Stimulated activated CD4-positive, alpha-beta T cell treated with anti-CD3 and anti-CD28 coated beads, Interleukin-1b, Interleukin-23, amount 100 ng/mL, for 48 hours (primary cell): ENCODE measurements around the gene ANKS1B.
"Not testable (repeated sequence)": the region's sequence is repeated elsewhere in the genome, so short reads cannot be mapped to it uniquely, and the experiment has no call there.

Experiments
- DNase-seq: peaks from one replicate; pipeline ENCODE4 v3.0.0-alpha.2; 2020

Gene ANKS1B

DNA sequence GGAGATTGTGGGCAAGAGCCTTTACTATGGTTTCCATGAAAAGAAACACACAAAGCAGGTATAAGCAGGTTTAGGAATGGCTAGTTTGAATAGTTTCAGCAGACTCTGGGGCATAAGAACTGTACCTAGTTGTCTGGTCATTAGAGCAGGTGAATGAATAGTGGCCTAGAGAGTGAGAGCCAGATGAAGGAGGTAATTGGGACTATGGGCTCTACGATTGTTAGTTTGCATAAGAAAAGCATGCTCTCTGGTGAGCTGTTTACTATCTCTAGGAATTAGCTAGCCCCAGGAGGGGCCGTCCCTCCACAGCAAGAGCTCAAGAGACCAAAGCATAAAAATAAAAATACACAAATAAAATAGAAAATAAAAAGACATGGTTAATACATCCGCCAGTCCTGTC lies 734.6 kb downstream of the ANKS1B start:
- DNase-seq, result no peak

DNA sequence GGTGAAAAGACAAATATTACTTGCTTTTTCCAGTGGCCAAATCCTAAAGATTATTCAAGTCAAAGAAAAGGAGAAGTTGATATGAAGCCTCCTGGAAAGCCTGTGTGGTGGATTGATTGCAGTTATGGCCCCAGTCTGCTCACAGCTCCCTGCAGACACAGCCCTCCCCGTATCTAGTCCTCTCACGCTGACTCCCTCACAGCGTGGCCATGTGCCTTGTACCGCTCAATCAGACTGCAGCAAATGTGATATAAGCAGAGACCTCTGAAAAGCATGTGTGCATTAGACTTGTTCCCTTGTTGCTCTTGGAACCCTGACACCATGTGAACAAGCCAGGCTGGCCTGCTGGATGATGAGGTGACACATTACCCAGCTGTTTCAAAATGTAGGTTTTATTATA lies 735.2 kb downstream of the ANKS1B start:
- no peak for DNase-seq

DNA sequence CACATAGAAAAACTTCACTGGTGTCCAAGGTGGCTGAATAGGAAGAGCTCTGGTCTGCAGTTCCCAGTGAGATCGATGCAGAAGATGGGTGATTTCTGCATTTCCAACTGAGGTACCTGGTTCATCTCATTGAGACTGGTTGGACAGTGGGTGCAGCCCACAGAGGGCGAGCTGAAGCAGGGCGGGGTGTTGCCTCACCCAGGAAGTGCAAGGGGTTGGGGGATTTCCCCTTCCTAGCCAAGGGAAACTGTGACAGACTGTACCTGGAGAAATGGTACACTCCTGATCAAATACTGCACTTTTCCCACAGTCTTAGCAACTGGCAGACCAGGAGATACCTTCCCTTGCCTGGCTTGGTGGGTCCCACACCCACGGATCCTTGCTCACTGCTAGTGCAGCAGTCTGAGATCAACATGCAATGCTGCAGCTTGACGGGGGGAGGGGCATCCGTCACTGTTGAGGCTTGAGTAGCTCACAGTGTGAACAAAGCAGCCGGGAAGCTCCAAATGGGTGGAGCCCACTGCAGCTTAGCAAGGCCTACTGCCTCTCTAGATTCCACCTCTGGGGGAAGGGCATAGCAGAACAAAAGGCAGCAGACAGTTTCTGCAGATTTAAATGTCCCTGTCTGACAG lies 746.7 kb downstream of the ANKS1B start:
- not testable (repeated sequence) for DNase-seq

DNA sequence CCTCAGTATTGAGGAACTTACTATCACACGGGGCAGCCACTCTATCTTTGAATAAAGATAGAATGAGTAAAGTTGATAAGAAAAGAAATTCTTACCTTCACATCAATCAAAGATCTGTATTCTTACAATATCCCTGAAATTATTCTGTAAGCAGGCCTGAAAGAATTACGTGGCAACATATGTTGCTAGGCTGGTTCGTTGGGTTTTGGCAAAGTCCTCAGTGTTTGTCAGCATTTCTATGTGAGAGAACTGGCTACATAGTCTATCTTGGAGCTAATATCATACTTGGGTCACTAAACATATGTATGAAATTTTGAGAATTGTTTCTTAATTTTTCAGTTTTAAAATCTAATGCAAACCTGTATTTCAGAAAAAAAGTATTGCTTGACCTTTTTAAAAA lies 749.4 kb downstream of the ANKS1B start:
- DNase-seq, result no peak

DNA sequence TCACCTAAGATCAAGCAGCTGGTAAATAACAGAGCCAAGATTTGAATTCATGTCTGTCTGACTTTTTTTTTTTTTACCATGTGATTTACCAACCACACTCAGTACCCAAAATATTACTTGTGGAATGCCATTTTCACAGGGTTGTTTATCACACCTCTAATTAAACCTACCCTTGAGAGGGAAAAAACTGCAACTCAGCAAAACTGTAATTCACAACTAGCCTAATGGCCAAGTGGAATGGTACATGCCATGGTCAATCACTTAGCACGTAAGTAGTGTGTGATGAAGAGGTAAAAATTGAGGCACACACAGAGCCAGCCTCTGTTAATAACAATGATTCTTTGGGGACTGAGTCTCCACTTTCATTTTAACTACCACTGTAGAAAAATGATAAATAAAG lies 750.0 kb downstream of the ANKS1B start:
- DNase-seq, result no peak

DNA sequence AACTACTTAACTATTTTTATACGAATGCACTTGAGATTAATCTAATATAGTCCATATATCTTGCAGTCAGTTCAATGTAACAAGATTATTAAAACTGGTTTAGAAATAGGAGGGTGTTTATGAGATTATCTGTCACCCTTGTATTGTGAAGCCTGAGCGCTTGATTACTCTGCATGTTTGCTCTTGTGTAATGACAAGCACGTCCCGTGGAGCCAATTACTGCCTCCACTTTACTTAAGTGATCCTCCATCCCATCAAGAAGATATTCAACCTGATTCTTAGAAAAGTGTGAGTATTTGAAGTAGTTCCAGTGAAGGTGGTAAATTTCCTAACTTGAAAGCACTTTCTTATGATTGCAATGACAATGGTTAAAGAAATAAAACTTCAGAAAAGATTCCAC lies 752.4 kb downstream of the ANKS1B start:
- no peak for DNase-seq

DNA sequence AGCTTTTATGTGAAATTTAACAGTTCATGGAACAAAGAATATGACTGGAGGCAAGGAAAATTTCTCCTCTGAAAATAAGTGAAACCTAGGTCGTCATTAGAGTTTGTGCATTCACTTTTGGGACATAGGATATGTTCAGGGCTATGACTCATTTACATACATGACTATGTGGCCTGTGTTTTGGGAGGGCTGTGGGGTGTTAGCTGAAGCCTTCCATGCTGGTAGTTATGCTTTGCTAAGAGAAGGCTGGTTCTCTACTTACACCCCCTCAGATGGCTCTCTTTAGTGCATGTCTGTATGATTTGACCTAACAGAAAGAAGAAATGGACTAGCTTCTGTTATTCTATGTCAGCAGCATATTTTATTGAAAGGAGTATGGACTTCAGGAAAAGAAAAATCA lies 753.7 kb downstream of the ANKS1B start:
- DNase-seq, result no peak

DNA sequence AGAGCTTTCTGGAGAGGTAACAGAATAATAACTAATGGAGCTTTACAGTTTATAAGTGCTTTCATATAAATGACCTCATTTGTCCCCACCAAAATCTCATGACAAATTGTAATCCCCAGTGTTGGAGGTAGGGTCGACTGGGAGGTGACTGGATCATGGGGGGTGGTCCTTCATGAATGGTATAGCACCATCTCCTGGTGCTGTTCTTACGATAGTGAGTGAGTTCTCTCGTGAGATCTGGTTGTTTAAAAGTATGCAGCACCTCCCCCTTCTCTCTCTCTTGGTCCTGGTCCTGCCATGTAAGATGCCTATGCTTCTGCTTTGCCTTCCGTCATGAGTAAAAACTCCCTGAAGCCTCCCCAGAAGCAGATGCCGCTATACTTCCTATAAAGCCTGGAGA lies 760.5 kb downstream of the ANKS1B start:
- no peak for DNase-seq

DNA sequence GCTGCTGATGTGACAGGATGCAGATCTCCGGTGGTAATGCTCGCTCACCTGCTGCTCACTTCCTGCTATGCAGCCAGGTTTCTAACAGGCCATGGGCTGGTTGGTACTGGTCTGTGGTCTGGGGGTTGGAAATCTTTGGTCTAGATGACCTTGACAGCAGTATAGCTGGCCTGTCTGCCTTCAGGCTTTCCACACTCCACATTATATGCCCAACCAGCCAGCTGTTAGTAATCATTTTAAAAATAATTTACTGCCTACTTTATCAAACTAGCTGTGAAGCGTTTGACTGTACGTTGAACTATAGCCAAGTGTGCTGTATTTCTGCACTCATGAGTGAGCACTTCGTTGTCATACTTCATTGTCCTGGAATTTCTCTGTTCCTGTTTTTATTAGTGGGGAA lies 761.2 kb downstream of the ANKS1B start:
- no peak for DNase-seq

DNA sequence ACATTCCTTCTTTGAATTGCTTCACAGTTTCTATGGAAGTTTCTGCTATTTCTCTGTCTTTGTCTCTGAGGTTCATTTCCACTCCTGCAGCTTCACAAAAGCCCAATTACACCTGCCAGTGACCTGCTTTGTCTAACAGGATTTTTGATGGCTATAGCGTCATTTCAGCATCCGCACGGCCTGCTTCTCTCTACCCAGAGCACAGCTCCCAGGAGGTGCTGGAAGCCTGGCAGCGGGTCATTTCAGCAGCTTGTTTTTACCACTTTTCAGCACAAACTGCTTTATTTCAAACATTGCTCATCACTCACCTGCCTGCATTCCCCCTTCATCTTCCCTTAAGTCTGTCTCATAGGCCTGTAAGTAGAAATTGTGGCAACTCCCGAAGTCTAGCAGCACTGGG lies 771.7 kb downstream of the ANKS1B start:
- no peak for DNase-seq

DNA sequence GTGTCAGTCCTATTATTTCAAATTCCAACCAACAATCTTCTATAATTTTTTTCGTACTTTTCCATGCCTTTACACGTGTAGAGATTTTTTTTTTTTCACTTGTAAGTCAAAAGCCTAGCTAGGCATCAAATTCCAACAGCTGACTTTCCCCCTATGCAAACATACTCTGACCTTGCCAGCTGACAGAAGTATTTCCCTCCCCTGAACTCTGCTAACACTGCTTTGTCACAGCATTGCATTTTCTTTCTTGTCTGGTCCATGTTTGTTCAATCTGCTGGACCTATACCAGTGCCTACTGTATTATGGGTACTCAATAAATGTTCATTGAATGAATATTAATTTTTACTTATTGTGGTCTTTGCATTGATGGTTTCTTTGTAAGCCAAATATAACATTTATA lies 772.5 kb downstream of the ANKS1B start:
- DNase-seq, result no peak

DNA sequence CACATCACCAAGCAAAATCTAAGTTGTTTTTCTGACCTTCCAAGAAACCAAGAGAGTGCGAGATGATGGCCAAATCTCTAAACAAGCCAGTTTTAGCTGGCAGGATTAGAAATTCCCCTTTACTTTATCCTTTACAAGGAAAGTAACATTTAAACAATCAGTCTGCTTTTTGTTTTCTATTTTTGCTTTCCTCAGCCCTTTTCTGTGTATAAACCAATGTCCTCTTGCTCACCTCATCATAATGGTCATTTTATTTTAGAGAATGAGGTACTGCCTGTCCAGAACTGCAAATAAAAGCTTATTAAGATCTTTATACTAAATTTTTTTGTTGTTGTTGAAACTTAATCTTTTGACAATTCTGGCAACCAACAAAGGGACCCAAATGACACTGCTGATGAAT lies 779.6 kb downstream of the ANKS1B start:
- DNase-seq, result no peak

DNA sequence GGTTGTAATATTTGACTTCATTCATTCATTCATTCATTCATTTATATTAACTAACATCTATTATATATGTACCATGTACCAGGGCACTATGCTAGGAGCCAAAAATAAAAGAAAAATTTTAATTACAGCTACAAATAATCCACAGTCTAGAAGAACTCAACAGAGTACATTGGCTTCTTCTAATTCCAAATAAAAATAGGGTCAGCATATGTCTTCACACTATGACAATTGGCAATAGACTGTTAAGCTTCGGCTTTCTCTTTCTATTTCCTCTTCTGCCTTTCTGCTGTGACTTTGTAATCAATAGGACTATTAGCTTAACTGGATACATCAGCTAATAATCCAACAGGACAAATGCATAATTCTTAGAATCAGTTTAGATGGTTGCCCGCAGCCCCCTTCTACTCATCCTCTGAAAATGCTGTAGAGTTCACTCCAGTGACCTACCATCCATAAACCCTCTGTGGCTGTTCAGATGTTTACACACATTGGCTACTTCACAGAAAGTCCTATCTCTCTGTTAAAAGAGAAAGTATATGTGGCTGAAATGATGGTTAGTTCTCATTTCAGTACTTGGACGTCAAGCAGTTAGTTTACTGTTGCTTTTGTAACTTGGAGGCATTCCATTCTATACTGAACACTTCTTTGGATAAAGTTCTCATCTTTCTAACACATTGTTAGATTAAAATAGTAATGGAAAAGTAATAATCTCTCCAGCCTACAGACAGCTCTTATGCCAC lies 782.7 kb downstream of the ANKS1B start:
- no peak for DNase-seq

DNA sequence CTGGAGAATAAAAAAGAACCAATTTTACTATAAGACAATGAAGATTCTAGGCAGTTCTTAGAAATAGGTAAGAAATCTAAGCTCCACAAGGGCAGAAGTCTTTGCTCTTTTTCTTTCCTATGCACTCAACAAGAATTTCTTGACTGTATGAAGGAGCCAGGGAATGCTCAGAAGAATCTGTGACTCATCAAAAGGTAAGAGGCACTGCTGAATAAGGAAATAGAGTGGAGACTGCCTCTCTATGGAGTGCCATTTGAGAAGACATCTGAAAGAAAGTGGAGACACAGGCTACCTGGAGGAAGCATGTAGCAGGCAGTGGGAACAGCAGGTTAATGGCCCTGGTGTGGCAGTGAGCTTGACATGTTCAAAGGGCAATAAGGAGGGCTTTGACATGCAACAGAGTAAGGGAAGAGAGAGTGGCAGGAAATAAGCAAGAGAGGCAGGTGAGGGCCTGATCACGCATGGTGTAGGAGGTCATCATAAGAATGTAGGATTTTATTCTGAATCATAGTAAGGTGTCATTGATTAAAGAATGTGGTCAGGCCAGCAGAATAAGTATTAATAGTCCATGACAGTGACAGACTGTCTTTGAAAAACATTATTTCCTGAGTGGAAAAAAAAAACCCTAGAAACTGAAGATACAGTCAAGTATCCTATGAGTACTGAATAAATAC lies 783.9 kb downstream of the ANKS1B start:
- DNase-seq, result no peak

DNA sequence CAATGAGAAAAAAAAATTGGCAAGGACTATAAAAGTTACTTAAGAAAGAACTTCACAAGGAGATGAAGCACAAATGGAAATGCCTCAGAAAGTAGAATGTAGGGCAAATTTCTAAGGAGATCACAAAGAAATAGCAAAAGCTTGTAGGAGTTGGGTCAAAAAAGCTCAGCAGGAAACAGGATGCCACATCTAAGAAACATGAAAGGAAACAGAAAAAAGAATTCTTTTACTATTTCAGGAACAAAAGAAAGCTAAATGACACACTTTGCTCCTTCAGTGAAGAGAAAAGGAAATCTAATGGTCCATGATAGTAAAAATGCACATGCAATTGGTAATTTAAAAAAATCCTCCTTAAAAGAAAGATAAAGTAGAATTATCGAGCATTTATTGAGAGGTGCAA lies 789.3 kb downstream of the ANKS1B start:
- DNase-seq, result no peak

DNA sequence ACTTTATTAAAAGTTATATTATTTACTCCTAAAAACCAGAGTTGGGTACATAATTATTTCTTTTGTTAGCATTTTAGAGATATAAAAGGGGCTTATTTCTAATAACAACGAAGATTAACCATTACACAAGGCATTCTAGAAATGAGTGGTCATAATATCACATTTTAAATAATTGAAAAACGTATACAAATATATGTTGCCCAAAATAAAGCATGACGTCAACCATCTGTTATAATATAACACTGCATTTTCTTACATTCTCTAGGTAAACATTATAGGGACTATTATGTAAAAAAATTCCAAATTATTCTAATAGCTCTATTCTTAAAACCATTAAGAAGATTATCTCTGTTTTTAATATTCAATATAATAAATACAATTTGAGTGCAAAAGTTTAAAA lies 792.2 kb downstream of the ANKS1B start:
- DNase-seq, result no peak

DNA sequence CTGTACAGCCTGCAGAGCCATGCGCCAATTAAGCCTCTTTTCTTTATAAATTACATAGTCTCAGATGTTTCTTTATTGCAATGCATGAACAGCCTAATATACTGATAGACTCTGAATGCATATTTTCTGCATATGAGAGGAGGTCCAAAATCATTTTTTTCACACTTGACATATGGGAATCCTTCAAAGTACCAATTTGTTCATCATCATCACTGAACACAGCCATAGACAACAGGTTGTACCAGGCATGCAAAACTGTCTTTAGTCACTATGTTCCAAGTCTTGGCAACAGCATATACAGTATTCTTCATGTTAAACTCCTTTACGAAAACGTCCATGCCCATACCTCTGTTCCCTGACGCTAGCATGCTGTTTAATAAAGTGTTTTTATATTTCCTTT lies 807.9 kb downstream of the ANKS1B start:
- DNase-seq, result no peak

DNA sequence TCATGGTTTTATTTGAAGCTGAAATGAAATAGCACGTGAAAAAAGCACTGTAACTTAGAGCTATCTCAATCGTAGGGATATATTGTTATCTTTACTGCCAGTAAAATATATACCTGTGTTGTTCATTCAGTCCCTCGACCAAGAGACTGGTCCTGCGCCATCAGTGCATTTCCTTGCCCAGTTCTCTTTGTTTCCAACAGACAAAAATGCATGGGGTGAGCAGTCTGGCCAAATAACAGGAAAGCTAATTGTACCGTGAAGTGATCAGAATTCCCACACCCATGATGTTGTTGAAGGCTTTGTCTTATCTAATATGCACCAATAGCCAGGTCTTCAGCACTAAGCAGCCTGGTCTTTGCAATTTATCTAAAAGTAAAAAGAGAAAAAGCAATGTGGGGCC lies 814.3 kb downstream of the ANKS1B start:
- no peak for DNase-seq

DNA sequence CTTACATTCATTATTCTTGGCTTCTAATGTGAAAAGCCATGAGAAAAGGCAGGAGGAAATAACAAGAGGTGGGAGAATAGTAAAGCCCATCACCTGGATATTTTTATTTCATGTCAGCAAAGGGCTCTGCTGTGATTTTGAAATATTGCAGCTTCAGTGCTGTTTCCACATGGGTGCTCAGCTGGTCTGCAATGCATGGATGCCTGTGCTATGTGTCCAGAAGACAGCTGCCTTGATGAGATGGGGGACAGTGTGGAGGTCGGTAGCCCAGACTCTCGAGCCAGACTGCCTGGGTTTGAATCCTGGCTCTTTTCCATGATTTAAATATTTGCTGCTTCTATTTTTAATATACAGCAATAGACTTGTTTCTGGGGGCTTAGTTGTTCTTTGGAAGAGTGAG lies 814.7 kb downstream of the ANKS1B start:
- DNase-seq, result no peak

DNA sequence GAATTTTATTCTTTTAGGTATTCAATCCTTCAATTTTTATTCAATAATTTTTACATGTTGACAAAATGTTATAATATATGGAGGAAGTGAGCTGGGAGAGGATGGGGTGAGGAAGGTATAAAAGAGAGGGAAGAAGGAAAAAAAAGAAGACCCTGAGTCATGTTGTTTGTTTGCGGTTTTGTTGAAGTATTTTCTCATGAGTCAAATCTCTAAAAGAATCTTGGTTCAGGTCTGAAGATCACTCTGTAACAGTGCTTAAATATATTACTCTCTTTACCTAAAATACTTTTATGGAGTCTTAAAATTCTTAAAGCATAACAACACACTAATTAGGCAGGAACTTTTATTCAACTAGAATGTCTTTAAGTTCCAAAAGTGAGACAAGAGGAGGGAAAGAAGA lies 826.8 kb downstream of the ANKS1B start:
- no peak for DNase-seq

DNA sequence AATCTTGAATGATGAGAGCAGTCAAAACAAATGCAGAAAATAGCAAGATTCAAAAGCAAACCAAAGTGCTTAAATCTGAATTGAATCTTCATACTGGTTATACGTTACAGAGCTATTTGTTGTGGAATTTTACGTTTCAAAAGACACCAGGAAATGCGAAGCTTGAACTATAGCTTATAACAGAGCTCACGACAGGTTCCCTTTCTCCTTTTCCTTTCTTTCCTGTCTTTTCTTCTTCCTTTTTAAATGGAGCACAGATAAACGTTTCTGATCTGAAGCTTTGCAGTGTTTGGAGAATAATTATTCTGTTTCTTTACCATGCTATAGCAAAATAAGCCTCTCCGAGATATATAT lies 829.8 kb downstream of the ANKS1B start:
- no peak for DNase-seq

DNA sequence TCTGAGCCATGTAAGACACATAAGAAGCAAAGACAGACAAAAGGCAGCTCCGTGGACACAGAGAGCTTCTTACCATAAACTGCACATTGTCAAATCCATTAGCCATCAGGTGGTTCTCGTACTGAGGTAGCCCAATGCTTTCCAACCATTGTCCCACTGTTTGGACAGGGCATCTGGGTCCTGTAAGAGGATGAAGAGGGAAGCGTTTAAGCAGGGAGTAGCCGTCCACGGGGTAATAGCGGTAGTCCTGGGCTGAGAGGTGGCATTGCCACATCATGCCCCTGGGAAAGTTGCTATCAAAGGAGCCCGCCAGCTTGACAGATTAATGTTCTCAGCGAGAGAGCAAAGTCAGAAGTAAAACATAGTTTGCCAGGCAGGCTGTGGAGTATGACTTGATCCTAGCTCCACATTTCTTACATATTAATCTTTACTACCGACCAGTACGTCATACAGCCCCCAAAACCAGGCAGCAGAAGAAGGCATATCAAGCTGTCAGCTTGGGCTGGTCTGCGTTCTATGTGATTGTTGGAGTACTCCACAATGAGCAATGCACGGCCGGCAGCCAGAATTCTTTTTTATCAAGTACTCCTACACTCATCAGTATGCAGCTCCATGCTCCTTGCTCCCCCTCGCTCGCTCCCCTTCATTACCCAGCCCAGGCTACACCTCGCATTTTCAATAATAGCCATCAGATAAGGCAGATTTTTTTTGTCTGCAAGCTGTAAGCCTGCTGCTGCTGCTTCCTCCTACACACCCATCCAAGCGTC lies 830.3 kb downstream of the ANKS1B start:
- DNase-seq, result no peak

DNA sequence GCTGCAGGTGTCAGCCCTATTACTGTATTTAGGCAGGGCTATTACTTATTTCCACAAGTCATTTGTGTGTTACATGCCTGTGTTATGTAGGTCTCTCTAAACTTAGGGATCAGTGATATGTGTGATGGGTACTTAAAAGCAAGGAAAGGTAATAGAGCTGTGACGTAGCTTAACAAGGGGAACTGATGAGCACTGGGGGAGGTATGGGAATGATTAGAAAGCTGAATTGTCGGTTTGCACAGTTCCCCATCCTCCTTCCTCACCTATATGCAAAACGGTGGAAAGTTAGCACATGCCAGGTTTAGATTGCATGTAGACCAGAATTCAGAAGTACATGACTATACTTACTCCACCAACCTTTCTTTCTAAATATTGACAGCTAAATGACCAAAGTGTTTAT lies 831.4 kb downstream of the ANKS1B start:
- no peak for DNase-seq

DNA sequence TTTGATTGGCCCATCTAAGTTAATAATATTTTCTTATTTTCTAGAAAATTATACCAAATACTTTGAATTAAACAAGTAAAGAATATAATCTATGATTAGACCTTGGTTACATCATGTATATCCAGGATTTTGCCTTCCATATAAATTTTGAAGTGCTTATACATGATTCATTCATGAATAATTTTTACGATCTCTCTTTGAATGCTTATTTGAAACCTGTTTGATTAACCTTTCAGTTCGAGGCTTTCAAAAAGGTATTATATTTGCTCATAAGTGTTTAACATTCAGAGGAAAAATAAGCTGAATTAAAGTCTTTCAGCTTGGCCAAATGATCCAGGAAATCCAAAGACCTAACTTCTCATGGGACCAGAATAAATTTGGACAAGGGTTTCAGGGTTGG lies 832.4 kb downstream of the ANKS1B start:
- no peak for DNase-seq
